GM12878 (cell line): ENCODE measurements around the gene DALRD3. TPM values are rescaled to one million over a fixed set of nuclear protein-coding genes. Genes with fewer than 3 reads are reported as not detected.

ENCODE experiments used
- CBX5 ChIP-seq: sonication (generic); IDR thresholded peaks from 2 replicates; pipeline ENCODE4 v1.6.1; 2016; ENCODE audit warnings: low read depth, moderate library complexity, mild to moderate bottlenecking, inconsistent platforms
- HCFC1 ChIP-seq: fragments of 150-350 bp; IDR thresholded peaks from 2 replicates; pipeline ENCODE4 v1.6.1; 2014; ENCODE audit warnings: low read length
- JUNB ChIP-seq: IDR thresholded peaks from 2 replicates; pipeline ENCODE4 v1.6.1; 2016; ENCODE audit warnings: antibody characterized with exemption, mild to moderate bottlenecking
- JUND ChIP-seq: IDR thresholded peaks from 2 replicates; pipeline ENCODE4 v1.6.1; 2012; ENCODE audit warnings: low read depth, mild to moderate bottlenecking, low read length, improper control_type of control experiment, moderate library complexity
- LARP7 ChIP-seq: fragments of 450-650 bp; IDR thresholded peaks from 2 replicates; pipeline ENCODE4 v1.6.1; 2017; ENCODE audit warnings: mild to moderate bottlenecking
- MTA3 ChIP-seq: IDR thresholded peaks from 2 replicates; pipeline ENCODE4 v1.6.1; 2012; ENCODE audit warnings: low read length, inconsistent platforms, borderline replicate concordance
- POU2F2 ChIP-seq: IDR thresholded peaks from 3 replicates; pipeline ENCODE4 v1.6.1; 2011; ENCODE audit warnings: low read depth, mild to moderate bottlenecking, low read length, borderline replicate concordance
- SIX5 ChIP-seq: IDR thresholded peaks from 2 replicates; pipeline ENCODE4 v1.6.1; 2011; ENCODE audit warnings: mild to moderate bottlenecking, low read depth, low read length, moderate library complexity; ENCODE audit not compliant: severe bottlenecking
- SREBF2 ChIP-seq: IDR thresholded peaks from 2 replicates; pipeline ENCODE4 v1.6.1; 2012; ENCODE audit warnings: mild to moderate bottlenecking, low read length
- polyA plus RNA-seq, 11 experiments: library from polyadenylated mRNA; depleted of rRNA in 4 of 11; unstranded in 6 of 11; stranded (reverse) in 5 of 11; fragments of >200 nt; fragmentation: Nextera tagmentation in 4 of 11; fragmentation: Illumina TruSeq in 1 of 11; extraction: Ambion mirVana in 4 of 11; extraction: Trizol in 1 of 11; gene quantifications; 1 replicate in 1 of 11; 2 replicates in 10 of 11; pipeline versions ENCODE4 v1.2.1 to v1.2.3, GENCODE V29; 2011 to 2016; ENCODE audit warnings: inconsistent platforms in 2 of 11, missing spikeins in 2 of 11, low read depth in 1 of 11
- total RNA-seq, 4 experiments: library from RNA; depleted of rRNA in 3 of 4; stranded (reverse); fragments of >200 nt in 3 of 4; fragmentation: Illumina TruSeq in 1 of 4; extraction: Trizol in 1 of 4; gene quantifications; 2 replicates each; pipeline versions ENCODE4 v1.2.1 to v1.2.3, GENCODE V29; 2013 to 2021
- TF ChIP-seq, protein P1 (sequence below): fragments of 450-650 bp; IDR thresholded peaks from 2 replicates; pipeline ENCODE4 v1.6.1; 2017; ENCODE audit warnings: mild to moderate bottlenecking, moderate library complexity
- TF ChIP-seq, protein P2 (sequence below), 3 experiments: IDR thresholded peaks in 2 of 3; conservative IDR thresholded peaks in 1 of 3; 2 replicates each; pipeline ENCODE4 v1.5.1; 2011; ENCODE audit warnings: low read depth in 3 of 3, low read length in 3 of 3, mild to moderate bottlenecking in 3 of 3, control low read depth in 2 of 3, moderate library complexity in 2 of 3, inconsistent platforms in 1 of 3, mixed read lengths in 1 of 3; ENCODE audit not compliant: control insufficient read depth in 2 of 3, insufficient read depth in 1 of 3; ENCODE audit errors: extremely low read depth in 1 of 3
- TF ChIP-seq, protein P3 (sequence below): fragments of 150-350 bp; IDR thresholded peaks from 2 replicates; pipeline ENCODE4 v1.6.1; 2014; ENCODE audit warnings: mild to moderate bottlenecking, low read depth, low read length

Gene DALRD3
- total and polyA plus RNA-seq, 10 of the 15 experiments (the other 5 are each of a cell fraction or from before 2014, with no cell fraction given), result 10.1 to 28.2 (median 21.6) TPM

DNA sequence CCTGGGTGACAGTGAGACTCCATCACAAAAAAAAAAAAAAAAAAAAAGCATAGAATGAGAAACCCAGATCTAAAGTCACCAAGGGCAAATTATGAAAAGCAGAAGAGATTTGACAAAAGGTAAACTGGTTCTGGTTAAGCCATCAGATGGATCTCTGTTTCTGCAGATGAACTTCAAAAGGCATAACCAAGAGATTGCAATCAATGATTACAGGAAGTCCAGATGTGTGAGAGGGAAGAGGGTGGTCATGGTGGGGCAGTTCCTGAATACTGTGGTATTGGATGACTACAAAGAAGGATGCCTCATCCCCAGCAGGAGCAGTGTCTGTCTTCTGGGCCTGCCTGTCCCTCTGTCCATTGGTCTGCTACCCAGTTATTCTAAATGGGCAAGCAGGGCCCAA is 24.5 kb downstream of the DALRD3 start (continued):
- TF ChIP-seq, protein P1, sequence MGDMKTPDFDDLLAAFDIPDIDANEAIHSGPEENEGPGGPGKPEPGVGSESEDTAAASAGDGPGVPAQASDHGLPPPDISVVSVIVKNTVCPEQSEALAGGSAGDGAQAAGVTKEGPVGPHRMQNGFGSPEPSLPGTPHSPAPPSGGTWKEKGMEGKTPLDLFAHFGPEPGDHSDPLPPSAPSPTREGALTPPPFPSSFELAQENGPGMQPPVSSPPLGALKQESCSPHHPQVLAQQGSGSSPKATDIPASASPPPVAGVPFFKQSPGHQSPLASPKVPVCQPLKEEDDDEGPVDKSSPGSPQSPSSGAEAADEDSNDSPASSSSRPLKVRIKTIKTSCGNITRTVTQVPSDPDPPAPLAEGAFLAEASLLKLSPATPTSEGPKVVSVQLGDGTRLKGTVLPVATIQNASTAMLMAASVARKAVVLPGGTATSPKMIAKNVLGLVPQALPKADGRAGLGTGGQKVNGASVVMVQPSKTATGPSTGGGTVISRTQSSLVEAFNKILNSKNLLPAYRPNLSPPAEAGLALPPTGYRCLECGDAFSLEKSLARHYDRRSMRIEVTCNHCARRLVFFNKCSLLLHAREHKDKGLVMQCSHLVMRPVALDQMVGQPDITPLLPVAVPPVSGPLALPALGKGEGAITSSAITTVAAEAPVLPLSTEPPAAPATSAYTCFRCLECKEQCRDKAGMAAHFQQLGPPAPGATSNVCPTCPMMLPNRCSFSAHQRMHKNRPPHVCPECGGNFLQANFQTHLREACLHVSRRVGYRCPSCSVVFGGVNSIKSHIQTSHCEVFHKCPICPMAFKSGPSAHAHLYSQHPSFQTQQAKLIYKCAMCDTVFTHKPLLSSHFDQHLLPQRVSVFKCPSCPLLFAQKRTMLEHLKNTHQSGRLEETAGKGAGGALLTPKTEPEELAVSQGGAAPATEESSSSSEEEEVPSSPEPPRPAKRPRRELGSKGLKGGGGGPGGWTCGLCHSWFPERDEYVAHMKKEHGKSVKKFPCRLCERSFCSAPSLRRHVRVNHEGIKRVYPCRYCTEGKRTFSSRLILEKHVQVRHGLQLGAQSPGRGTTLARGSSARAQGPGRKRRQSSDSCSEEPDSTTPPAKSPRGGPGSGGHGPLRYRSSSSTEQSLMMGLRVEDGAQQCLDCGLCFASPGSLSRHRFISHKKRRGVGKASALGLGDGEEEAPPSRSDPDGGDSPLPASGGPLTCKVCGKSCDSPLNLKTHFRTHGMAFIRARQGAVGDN, result no peak
- TF ChIP-seq SREBF2, result no peak
- no peak for TF ChIP-seq JUND
- no peak for TF ChIP-seq SIX5
- TF ChIP-seq, protein P2, sequence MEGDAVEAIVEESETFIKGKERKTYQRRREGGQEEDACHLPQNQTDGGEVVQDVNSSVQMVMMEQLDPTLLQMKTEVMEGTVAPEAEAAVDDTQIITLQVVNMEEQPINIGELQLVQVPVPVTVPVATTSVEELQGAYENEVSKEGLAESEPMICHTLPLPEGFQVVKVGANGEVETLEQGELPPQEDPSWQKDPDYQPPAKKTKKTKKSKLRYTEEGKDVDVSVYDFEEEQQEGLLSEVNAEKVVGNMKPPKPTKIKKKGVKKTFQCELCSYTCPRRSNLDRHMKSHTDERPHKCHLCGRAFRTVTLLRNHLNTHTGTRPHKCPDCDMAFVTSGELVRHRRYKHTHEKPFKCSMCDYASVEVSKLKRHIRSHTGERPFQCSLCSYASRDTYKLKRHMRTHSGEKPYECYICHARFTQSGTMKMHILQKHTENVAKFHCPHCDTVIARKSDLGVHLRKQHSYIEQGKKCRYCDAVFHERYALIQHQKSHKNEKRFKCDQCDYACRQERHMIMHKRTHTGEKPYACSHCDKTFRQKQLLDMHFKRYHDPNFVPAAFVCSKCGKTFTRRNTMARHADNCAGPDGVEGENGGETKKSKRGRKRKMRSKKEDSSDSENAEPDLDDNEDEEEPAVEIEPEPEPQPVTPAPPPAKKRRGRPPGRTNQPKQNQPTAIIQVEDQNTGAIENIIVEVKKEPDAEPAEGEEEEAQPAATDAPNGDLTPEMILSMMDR (IDR thresholded peaks at IDR 0.05 in 2 of 3, conservative IDR thresholded peaks at IDR 0.05 in 1 of 3; ENCODE audit: control insufficient read depth in 2 of 3, extremely low read depth in 1 of 3, insufficient read depth in 1 of 3, low read depth in 3 of 3, low read length in 3 of 3), result no peak
- TF ChIP-seq, protein P3, sequence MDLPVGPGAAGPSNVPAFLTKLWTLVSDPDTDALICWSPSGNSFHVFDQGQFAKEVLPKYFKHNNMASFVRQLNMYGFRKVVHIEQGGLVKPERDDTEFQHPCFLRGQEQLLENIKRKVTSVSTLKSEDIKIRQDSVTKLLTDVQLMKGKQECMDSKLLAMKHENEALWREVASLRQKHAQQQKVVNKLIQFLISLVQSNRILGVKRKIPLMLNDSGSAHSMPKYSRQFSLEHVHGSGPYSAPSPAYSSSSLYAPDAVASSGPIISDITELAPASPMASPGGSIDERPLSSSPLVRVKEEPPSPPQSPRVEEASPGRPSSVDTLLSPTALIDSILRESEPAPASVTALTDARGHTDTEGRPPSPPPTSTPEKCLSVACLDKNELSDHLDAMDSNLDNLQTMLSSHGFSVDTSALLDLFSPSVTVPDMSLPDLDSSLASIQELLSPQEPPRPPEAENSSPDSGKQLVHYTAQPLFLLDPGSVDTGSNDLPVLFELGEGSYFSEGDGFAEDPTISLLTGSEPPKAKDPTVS, result no peak
- TF ChIP-seq JUNB, result no peak
- no peak for TF ChIP-seq CBX5
- no peak for TF ChIP-seq POU2F2
- no peak for TF ChIP-seq HCFC1
- TF ChIP-seq LARP7, result no peak
- TF ChIP-seq MTA3, result no peak
